ENCODE measurements around the gene NAAA.

- no peak for TF ChIP-seq REST (IDR thresholded peaks at IDR 0.05; ENCODE audit: low read depth, low read length)
- no peak for TF ChIP-seq CTCF (IDR thresholded peaks at IDR 0.05)
- no peak for TF ChIP-seq EP300 (IDR thresholded peaks at IDR 0.05; ENCODE audit: borderline replicate concordance in 1 of 2, low read depth in 1 of 2, low read length in 1 of 2)
- TF ChIP-seq TCF12 (IDR thresholded peaks at IDR 0.05), result no peak
- no peak for TF ChIP-seq RFX5 (IDR thresholded peaks at IDR 0.05; ENCODE audit: low read length)
- TF ChIP-seq USF2 (IDR thresholded peaks at IDR 0.05; ENCODE audit: borderline replicate concordance, low read depth, low read length), result no peak
These were observed 36.7 kb downstream of the NAAA start for GRCh38 chr4:75904076-75904475.

Measured in SK-N-SH (cell line).